ENCODE results near the gene PCGF1.
A peak's percentile ranks its signal among the peaks of the same experiment; 100 is the strongest.
"Not testable (repeated sequence)": the region's sequence is repeated elsewhere in the genome, so short reads cannot be mapped to it uniquely, and the experiment has no call there.

The PCGF1 gene

GRCh38 chr2:74472086-74472944 is 35.2 kb downstream of the PCGF1 start, which contains the start of gene MRPL53:
Gene MRPL53, minus strand, starts transcription at chr2:74472680. Its CDS starts 20 bp downstream, at chr2:74472660.
- peak; percentile 29 for TF ChIP-seq CTCF (IDR thresholded peaks at IDR 0.05)
- Histone ChIP-seq H3K9me3 (no peaks in the 10 kb centered on the region), H3K4me3 (ENCODE audit: low read depth in 1 of 2, low read length in 1 of 2) (peak within 1 kb of the TSS; percentile 85 to 90), H3K4me1 (ENCODE audit: control insufficient read depth in 1 of 2, insufficient read depth in 1 of 2, low read depth in 1 of 2, low read length in 1 of 2) (peaks cover 22 to 23% of the 10 kb centered on the region in 2 experiments), H3K27me3 (no peaks in the 10 kb centered on the region), H3K27ac (peak within 1 kb of the TSS; percentile 89), H3K36me3 (peaks cover 25% of the 10 kb centered on the region)

GRCh38 chr2:74471332-74472065 is 36.0 kb downstream of the PCGF1 start:
- peaks cover 22% of the 10 kb centered on the region for H3K36me3 ChIP-seq
- no peak for TF ChIP-seq CTCF (IDR thresholded peaks at IDR 0.05)
- H3K4me3 ChIP-seq (ENCODE audit: low read depth in 1 of 2, low read length in 1 of 2) = peak overlapping the region; percentile 85 to 90
- peak overlapping the region; percentile 89 for H3K27ac ChIP-seq
- H3K9me3 ChIP-seq = no peaks in the 10 kb centered on the region
- peaks cover 22 to 23% of the 10 kb centered on the region in 2 experiments for H3K4me1 ChIP-seq (ENCODE audit: control insufficient read depth in 1 of 2, insufficient read depth in 1 of 2, low read depth in 1 of 2, low read length in 1 of 2)
- H3K27me3 ChIP-seq = no peaks in the 10 kb centered on the region

GRCh38 chr2:74470742-74471141 is 36.8 kb downstream of the PCGF1 start:
- H3K27ac ChIP-seq; H3K9me3 ChIP-seq; H3K4me3 ChIP-seq (ENCODE audit: low read depth in 1 of 2, low read length in 1 of 2); H3K27me3 ChIP-seq: not testable (repeated sequence)
- Histone ChIP-seq H3K36me3 (peaks cover 16% of the 10 kb centered on the region), H3K4me1 (ENCODE audit: control insufficient read depth in 1 of 2, insufficient read depth in 1 of 2, low read depth in 1 of 2, low read length in 1 of 2) (peaks cover 26 to 28% of the 10 kb centered on the region in 2 experiments)

GRCh38 chr2:74464406-74464805 is 43.1 kb downstream of the PCGF1 start:
- Histone ChIP-seq H3K27ac (peak overlapping the region; percentile 85), H3K4me1 (ENCODE audit: control insufficient read depth in 1 of 2, insufficient read depth in 1 of 2, low read depth in 1 of 2, low read length in 1 of 2) (peaks cover 15 to 20% of the 10 kb centered on the region in 2 experiments), H3K36me3 (peaks cover 20% of the 10 kb centered on the region), H3K27me3 (no peaks in the 10 kb centered on the region), H3K9me3 (no peaks in the 10 kb centered on the region), H3K4me3 (ENCODE audit: low read depth in 1 of 2, low read length in 1 of 2) (peak overlapping the region; percentile 86 to 88)
- TF ChIP-seq CTCF (IDR thresholded peaks at IDR 0.05) = no peak

- peaks cover 20% of the 10 kb centered on the region for H3K36me3 ChIP-seq
- H3K4me1 ChIP-seq (ENCODE audit: control insufficient read depth in 1 of 2, insufficient read depth in 1 of 2, low read depth in 1 of 2, low read length in 1 of 2) = peaks cover 23 to 29% of the 10 kb centered on the region in 2 experiments
- TF ChIP-seq CTCF (IDR thresholded peaks at IDR 0.05) = no peak
- no peak overlapping the region for H3K4me3 ChIP-seq (ENCODE audit: low read depth in 1 of 2, low read length in 1 of 2)
- H3K27ac ChIP-seq = no peak overlapping the region
- no peaks in the 10 kb centered on the region for H3K27me3 ChIP-seq
- no peaks in the 10 kb centered on the region for H3K9me3 ChIP-seq
Observed at GRCh38 chr2:74462786-74463105, 44.7 kb downstream of the PCGF1 start.

All from neutrophil (primary cell).